Measurements from ENCODE around the gene BTBD1. TPM values are rescaled to one million over a fixed set of nuclear protein-coding genes. Genes with fewer than 3 reads are reported as not detected.

The BTBD1 gene
- total RNA-seq, 2 donors from 2014 or later = 35.9 to 37.0 TPM

DNA sequence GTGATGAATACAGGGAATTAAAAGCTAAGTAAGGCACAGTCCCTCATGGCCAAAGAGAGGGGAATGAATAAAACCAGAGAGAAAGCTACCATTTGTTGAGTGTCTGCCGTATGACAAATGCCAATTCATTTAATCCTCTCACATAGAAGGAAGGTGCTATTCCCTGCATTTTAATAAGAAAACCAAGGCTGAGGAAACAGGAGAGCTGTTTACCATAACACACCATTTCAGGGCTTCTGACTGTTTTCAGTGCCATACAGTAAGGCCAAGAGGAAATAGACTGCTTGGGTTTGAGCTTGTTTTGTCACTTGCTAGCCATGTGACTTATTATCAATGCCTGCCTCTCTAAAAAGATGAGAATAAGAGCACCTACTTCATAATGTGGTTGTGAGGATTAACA, 10.1 kb downstream of the BTBD1 start:
- peaks cover 12% of the 10 kb centered on the region for H3K4me1 Mint-ChIP-seq
- H3K36me3 ChIP-seq (ENCODE audit: control insufficient read depth, insufficient read depth, low read length) = peaks cover 58% of the 10 kb centered on the region
- 82% methylated on average over 1 of the region's 1 CpG; no CpG with 5 or more reads in 1 of the 2 experiments for WGBS, 2 experiments (ENCODE audit: insufficient coverage in 1 of 2, insufficient read length in 1 of 2)
- peak overlapping the region; percentile 83 for H3K27ac Mint-ChIP-seq
- peaks cover 5% of the 10 kb centered on the region for H3K4me1 ChIP-seq (ENCODE audit: control insufficient read depth, insufficient read depth, low read length)
- no peak for DNase-seq
- no peaks in the 10 kb centered on the region for H3K9me3 Mint-ChIP-seq
- H3K9me3 ChIP-seq (ENCODE audit: control insufficient read depth, low read length) = no peaks in the 10 kb centered on the region
- no peaks in the 10 kb centered on the region for H3K27me3 Mint-ChIP-seq (ENCODE audit: insufficient read depth)
- TF ChIP-seq, protein P1, sequence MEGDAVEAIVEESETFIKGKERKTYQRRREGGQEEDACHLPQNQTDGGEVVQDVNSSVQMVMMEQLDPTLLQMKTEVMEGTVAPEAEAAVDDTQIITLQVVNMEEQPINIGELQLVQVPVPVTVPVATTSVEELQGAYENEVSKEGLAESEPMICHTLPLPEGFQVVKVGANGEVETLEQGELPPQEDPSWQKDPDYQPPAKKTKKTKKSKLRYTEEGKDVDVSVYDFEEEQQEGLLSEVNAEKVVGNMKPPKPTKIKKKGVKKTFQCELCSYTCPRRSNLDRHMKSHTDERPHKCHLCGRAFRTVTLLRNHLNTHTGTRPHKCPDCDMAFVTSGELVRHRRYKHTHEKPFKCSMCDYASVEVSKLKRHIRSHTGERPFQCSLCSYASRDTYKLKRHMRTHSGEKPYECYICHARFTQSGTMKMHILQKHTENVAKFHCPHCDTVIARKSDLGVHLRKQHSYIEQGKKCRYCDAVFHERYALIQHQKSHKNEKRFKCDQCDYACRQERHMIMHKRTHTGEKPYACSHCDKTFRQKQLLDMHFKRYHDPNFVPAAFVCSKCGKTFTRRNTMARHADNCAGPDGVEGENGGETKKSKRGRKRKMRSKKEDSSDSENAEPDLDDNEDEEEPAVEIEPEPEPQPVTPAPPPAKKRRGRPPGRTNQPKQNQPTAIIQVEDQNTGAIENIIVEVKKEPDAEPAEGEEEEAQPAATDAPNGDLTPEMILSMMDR (conservative IDR thresholded peaks at IDR 0.05) = no peak
- no peak overlapping the region for H3K27ac ChIP-seq (ENCODE audit: low read depth, low read length)
- H3K36me3 Mint-ChIP-seq (ENCODE audit: low read depth) = peaks cover 37% of the 10 kb centered on the region
- no peak overlapping the region for H3K9ac ChIP-seq (ENCODE audit: extremely low read depth, low read length, poor library complexity, severe bottlenecking)
- H3K27me3 ChIP-seq (ENCODE audit: control insufficient read depth, insufficient read depth, low read length, poor library complexity, severe bottlenecking) = no peaks in the 10 kb centered on the region
- H3K4me3 ChIP-seq (ENCODE audit: low read length) = no peak overlapping the region
- no peak overlapping the region for H3K4me3 Mint-ChIP-seq

DNA sequence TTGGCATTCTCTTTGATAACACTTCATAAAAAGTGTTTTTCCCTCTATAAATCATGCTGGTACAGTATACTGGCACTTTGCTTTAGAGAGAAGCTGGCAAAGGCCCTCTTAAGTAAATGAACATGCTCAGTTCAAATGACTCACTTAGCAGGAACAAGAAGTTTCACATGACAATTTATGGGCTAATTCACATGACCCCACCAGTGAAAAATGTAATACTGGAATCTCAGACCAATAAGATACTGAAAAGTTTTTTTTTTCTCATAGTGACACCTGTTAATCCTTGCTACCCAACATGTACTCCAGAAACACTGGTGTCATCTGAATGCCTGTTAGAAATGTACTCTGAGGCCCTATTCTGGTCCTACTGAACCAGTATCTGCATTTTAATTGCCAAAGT, 13.9 kb downstream of the BTBD1 start:
- H3K4me3 Mint-ChIP-seq = no peak overlapping the region
- no peaks in the 10 kb centered on the region for H3K27me3 ChIP-seq (ENCODE audit: control insufficient read depth, insufficient read depth, low read length, poor library complexity, severe bottlenecking)
- H3K4me1 Mint-ChIP-seq = peaks cover 9% of the 10 kb centered on the region
- no peak for DNase-seq
- H3K36me3 ChIP-seq (ENCODE audit: control insufficient read depth, insufficient read depth, low read length) = peaks cover 78% of the 10 kb centered on the region
- H3K4me1 ChIP-seq (ENCODE audit: control insufficient read depth, insufficient read depth, low read length) = peaks cover 5% of the 10 kb centered on the region
- peaks cover 59% of the 10 kb centered on the region for H3K36me3 Mint-ChIP-seq (ENCODE audit: low read depth)
- no peaks in the 10 kb centered on the region for H3K27me3 Mint-ChIP-seq (ENCODE audit: insufficient read depth)
- H3K27ac Mint-ChIP-seq = no peak overlapping the region
- H3K4me3 ChIP-seq (ENCODE audit: low read length) = no peak overlapping the region
- no peaks in the 10 kb centered on the region for H3K9me3 ChIP-seq (ENCODE audit: control insufficient read depth, low read length)
- H3K9me3 Mint-ChIP-seq = no peaks in the 10 kb centered on the region
- TF ChIP-seq, protein P1 (conservative IDR thresholded peaks at IDR 0.05) = no peak
- H3K27ac ChIP-seq (ENCODE audit: low read depth, low read length) = no peak overlapping the region
- H3K9ac ChIP-seq (ENCODE audit: extremely low read depth, low read length, poor library complexity, severe bottlenecking) = no peak overlapping the region

DNA sequence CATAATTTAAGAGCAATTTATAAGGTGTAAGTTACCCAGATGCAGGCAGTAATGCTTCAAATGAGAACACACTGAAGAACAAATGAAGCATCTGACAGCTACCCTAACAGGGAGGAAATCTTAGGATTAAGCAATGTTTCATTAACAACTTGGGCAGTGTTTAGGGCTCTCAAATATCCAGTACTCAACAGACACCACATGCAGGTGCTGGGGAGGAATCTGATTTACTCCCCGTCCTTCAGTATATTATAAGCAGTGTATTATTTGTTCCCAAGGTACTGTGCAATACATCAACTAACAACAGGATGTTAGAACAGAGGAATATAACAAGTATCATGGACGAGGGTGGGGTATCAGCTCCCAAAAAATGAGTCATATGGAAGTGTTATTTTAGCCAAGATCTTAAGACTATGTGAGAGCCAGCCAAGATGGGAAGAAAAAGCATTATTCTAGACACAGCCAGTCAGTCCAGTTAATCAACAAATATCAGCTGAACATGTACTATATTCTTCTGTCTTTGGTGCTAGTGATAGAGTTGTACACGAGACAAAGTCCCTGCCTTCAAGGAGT, 20.4 kb downstream of the BTBD1 start:
- no peak overlapping the region for H3K9ac ChIP-seq (ENCODE audit: extremely low read depth, low read length, poor library complexity, severe bottlenecking)
- TF ChIP-seq, protein P1 (conservative IDR thresholded peaks at IDR 0.05) = no peak
- H3K27ac ChIP-seq (ENCODE audit: low read depth, low read length) = no peak overlapping the region
- no peak for DNase-seq
- H3K36me3 ChIP-seq (ENCODE audit: control insufficient read depth, insufficient read depth, low read length) = peaks cover 83% of the 10 kb centered on the region
- H3K4me3 ChIP-seq (ENCODE audit: low read length) = no peak overlapping the region
- Mint-ChIP-seq H3K4me1 (no peaks in the 10 kb centered on the region), H3K9me3 (no peaks in the 10 kb centered on the region), H3K27me3 (ENCODE audit: insufficient read depth) (no peaks in the 10 kb centered on the region), H3K4me3 (no peak overlapping the region), H3K36me3 (ENCODE audit: low read depth) (peaks cover 67% of the 10 kb centered on the region), H3K27ac (no peak overlapping the region)
- H3K4me1 ChIP-seq (ENCODE audit: control insufficient read depth, insufficient read depth, low read length) = no peaks in the 10 kb centered on the region
- no peaks in the 10 kb centered on the region for H3K9me3 ChIP-seq (ENCODE audit: control insufficient read depth, low read length)
- 97% methylated on average over 2 of the region's 3 CpGs; no CpG with 5 or more reads in 1 of the 2 experiments for WGBS, 2 experiments (ENCODE audit: insufficient coverage in 1 of 2, insufficient read length in 1 of 2)
- H3K27me3 ChIP-seq (ENCODE audit: control insufficient read depth, insufficient read depth, low read length, poor library complexity, severe bottlenecking) = no peaks in the 10 kb centered on the region

Data from endodermal cell (in vitro differentiated cells).